Lung (tissue), 12 donors: Measurements from ENCODE around the gene BICRAL. TPM values are rescaled to one million over a fixed set of nuclear protein-coding genes. Genes with fewer than 3 reads are reported as not detected.
"Not testable (repeated sequence)": the region's sequence is repeated elsewhere in the genome, so short reads cannot be mapped to it uniquely, and the experiment has no call there.

Experiments used
- ATAC-seq: fragments of 200-7000 bp; cut with Tn5 transposase; one replicate; pipeline ENCODE4 v1.9.1; 2020; ENCODE audit warnings: moderate number of reproducible peaks; ENCODE audit not compliant: insufficient read depth, low FRiP score
- DNase-seq, 3 donors: peaks; one replicate each; pipeline ENCODE4 v3.0.0-alpha.2; 2013 to 2017
- H3K27ac ChIP-seq, 2 donors: one replicate each; pipeline ENCODE4 v1.5.1; 2013; ENCODE audit warnings: mild to moderate bottlenecking in 2 of 2, moderate library complexity in 2 of 2, control low read depth in 1 of 2, inconsistent platforms in 1 of 2, low read depth in 1 of 2, low read length in 1 of 2
- H3K27me3 ChIP-seq, 3 donors: one replicate each; pipeline ENCODE4 v1.5.1; 2013; ENCODE audit warnings: low read length in 2 of 3; ENCODE audit not compliant: control insufficient read depth in 3 of 3, insufficient read depth in 3 of 3
- H3K36me3 ChIP-seq, 4 donors: one replicate each; pipeline ENCODE4 v1.5.1; 2013; ENCODE audit warnings: low read length in 4 of 4, mild to moderate bottlenecking in 1 of 4, moderate library complexity in 1 of 4; ENCODE audit not compliant: control insufficient read depth in 4 of 4, insufficient read depth in 4 of 4
- H3K4me1 ChIP-seq, 5 donors: one replicate each; pipeline ENCODE4 v1.5.1; 2013; ENCODE audit warnings: low read length in 5 of 5, mild to moderate bottlenecking in 2 of 5, moderate library complexity in 1 of 5; ENCODE audit not compliant: control insufficient read depth in 5 of 5, insufficient read depth in 5 of 5
- H3K4me3 ChIP-seq: one replicate; pipeline ENCODE4 v1.5.1; 2013; ENCODE audit warnings: mild to moderate bottlenecking, control low read depth, moderate library complexity
- H3K9ac ChIP-seq, 2 donors: one replicate each; pipeline ENCODE4 v1.5.1; 2013; ENCODE audit warnings: low read length in 2 of 2, control low read depth in 1 of 2; ENCODE audit not compliant: insufficient read depth in 1 of 2
- H3K9me3 ChIP-seq, 4 donors: one replicate each; pipeline ENCODE4 v1.5.1; 2013; ENCODE audit warnings: low read length in 3 of 4, mild to moderate bottlenecking in 1 of 4, moderate library complexity in 1 of 4; ENCODE audit not compliant: control insufficient read depth in 4 of 4, insufficient read depth in 3 of 4
- CTCF ChIP-seq: IDR thresholded peaks from 2 replicates; pipeline ENCODE4 v1.5.1; 2012; ENCODE audit warnings: mild to moderate bottlenecking; ENCODE audit errors: control extremely low read depth, extremely low read depth
- WGBS, 2 donors: extraction: QIAGEN DNeasy Blood & Tissue Kit; methylation state at CpG; one replicate each; pipeline ENCODE4 v1.1.7; 2013; 5-methylcytosine and 5-hydroxymethylcytosine counted together
- polyA plus RNA-seq, 2 donors: library from polyadenylated mRNA; stranded (reverse); fragments of 200-250 nt; gene quantifications; one replicate each; pipeline ENCODE4 v1.2.1, GENCODE V29; 2013
- total RNA-seq, 2 donors: library from RNA; depleted of rRNA in 1 of 2; stranded (reverse); fragments of >200 nt in 1 of 2; gene quantifications; one replicate each; pipeline ENCODE4 v1.2.1, GENCODE V29; 2014 to 2021
- donor health status: control.
- donor health status: control.
- donor health status: Bipolar disorder and iron deficiency.
- donor health status: healthy.
- donor health status: DM: yes; HTN: yes; CAD: no.

The BICRAL gene
- total and polyA plus RNA-seq, 4 donors = 2.8 to 18.6 (median 10.7) TPM

- H3K27ac ChIP-seq = no peak overlapping the region
- no peaks in the 10 kb centered on the region for H3K36me3 ChIP-seq
- no peak overlapping the region for H3K4me3 ChIP-seq
- ATAC-seq (no peak), DNase-seq (no peak)
- no peak overlapping the region for H3K9ac ChIP-seq
- H3K4me1 ChIP-seq = peaks cover 0 to 7% (median 0%) of the 10 kb centered on the region in 5 donors
- 93 to 94% methylated on average over 4 of the region's 4 CpGs for WGBS, 2 donors
- no peaks in the 10 kb centered on the region for H3K9me3 ChIP-seq
- no peak for TF ChIP-seq CTCF
- no peaks in the 10 kb centered on the region for H3K27me3 ChIP-seq
Observed at GRCh38 chr6:42774201-42774600, 7.7 kb upstream of the BICRAL start.

- peak; percentile 36 for ATAC-seq
- peak overlapping the region in 1 of 2 donors; percentile 26 for H3K27ac ChIP-seq
- not testable (repeated sequence) for H3K4me3 ChIP-seq, DNase-seq, H3K36me3 ChIP-seq, H3K9ac ChIP-seq, H3K9me3 ChIP-seq, H3K27me3 ChIP-seq, H3K4me1 ChIP-seq
- 30 to 54% methylated on average over 10 of the region's 10 CpGs for WGBS, 2 donors
Observed at GRCh38 chr6:42774821-42775487, 6.9 kb upstream of the BICRAL start.

- H3K27ac ChIP-seq = no peak overlapping the region
- ATAC-seq (no peak), DNase-seq (peak in 1 of 3 donors; percentile 55)
- no peaks in the 10 kb centered on the region for H3K9me3 ChIP-seq
- no peaks in the 10 kb centered on the region for H3K36me3 ChIP-seq
- no peaks in the 10 kb centered on the region for H3K27me3 ChIP-seq
- H3K9ac ChIP-seq = no peak overlapping the region
- peaks cover 0 to 4% (median 3%) of the 10 kb centered on the region in 5 donors for H3K4me1 ChIP-seq
- H3K4me3 ChIP-seq = no peak overlapping the region
- WGBS, 2 donors = 72 to 90% methylated on average over 2 of the region's 2 CpGs
- TF ChIP-seq CTCF = no peak
Observed at GRCh38 chr6:42777126-42777822, 4.6 kb upstream of the BICRAL start.

GRCh38 chr6:42778122-42778521 is 3.7 kb upstream of the BICRAL start:
- Histone ChIP-seq H3K9ac (peak overlapping the region in 1 of 2 donors; percentile 5), H3K27me3 (no peaks in the 10 kb centered on the region), H3K4me3 (no peak overlapping the region), H3K36me3 (no peaks in the 10 kb centered on the region), H3K9me3 (no peaks in the 10 kb centered on the region), H3K4me1 (peaks cover 0 to 4% (median 3%) of the 10 kb centered on the region in 5 donors), H3K27ac (no peak overlapping the region)
- TF ChIP-seq CTCF = no peak
- DNase-seq = no peak
- ATAC-seq = no peak
- WGBS, 2 donors = 91 to 92% methylated on average over 2 of the region's 2 CpGs
